Umbilical cord (tissue), 2 donors: ENCODE results near the gene CCDC92. TPM values are rescaled to one million over a fixed set of nuclear protein-coding genes. Genes with fewer than 3 reads are reported as not detected.
"Not testable (repeated sequence)": the region's sequence is repeated elsewhere in the genome, so short reads cannot be mapped to it uniquely, and the experiment has no call there.

ENCODE experiments used
- DNase-seq: peaks from one replicate; pipeline ENCODE4 v3.0.0-alpha.2; 2015; ENCODE audit warnings: low spot score
- total RNA-seq: library from RNA; depleted of rRNA; stranded (reverse); fragments of >200 nt; gene quantifications from one replicate; pipeline ENCODE4 v1.2.3, GENCODE V29; 2014; ENCODE audit warnings: low replicate concordance; ENCODE audit not compliant: insufficient read depth

Gene CCDC92
- total RNA-seq, 1 donor from 2014 or later = 7.2 TPM

DNA sequence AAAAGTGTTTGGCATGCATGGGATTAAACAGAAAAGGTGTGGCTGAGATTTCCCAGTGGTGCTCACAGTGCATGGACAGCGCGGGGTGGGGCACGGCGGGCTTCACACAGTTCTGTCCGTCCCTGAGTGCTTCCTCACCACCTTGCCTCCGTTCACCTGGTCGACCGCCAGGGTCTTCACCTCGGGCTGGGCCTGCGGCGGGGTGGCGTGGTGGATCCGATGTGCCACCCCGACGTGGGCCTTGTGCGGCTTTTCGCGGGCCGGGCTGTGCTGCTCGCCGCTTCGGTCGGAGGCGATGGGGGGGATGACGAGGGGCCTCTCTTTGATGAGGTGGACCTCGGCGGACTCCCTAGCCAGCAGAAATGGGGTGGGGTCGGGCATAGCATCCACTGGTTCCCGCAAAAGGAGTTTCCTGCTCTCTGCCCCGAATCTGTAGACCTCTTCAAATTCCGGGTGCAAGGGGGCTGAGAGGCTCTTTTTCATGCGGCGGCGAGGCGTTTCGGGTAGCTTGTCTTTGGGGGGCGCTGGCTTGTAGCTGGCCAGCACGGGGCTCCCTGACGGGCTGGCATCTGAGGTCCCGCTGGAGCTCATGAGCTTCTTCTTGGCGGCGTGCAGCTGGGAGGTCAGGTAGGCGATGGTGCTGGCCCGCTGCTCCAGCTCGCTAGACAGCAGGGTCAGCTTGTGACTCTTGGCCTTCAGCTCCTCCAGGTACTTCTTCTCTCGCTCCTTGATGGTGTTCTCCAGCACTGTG is 35.5 kb downstream of the CCDC92 start:
- no peak for DNase-seq

DNA sequence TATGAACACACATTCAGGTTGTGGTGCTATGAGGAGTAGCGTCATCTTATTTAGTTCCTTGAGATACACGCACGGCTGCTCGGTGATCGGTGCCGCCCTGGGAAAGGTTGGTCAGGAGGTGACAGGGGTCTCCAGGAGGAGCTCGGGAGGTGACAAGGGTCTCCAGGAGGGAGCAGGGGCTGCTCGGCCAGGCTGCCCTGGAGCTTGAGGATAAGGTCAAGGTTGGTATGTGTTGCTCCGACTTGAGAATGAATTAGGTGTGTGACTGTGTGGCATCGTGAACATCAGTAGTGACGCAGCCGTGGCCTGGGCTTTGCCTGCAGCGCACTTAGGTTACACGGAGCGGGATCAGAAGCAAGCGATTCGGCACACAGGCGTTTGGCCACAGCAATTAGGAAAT is 36.2 kb downstream of the CCDC92 start:
- DNase-seq = no peak

DNA sequence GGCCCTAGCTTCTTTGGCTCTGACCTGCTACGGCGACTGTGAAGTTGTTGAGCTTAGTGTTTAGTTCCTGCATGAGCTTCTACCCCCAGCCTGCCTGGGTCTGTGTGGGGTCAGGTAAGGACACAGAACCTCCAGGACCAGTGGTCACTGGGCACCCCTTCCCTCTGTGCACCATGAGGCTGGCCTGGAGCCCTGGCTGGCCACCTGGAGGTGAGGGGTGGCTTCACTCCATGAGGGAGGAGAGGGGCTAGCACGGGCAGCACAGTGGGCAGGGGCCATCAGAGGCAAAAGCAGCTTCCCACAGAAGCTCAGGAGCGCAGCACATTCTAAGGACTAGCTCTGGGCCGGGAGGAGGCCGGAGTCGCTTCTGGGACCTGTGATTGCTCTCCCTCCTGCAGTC is 36.7 kb downstream of the CCDC92 start:
- no peak for DNase-seq

DNA sequence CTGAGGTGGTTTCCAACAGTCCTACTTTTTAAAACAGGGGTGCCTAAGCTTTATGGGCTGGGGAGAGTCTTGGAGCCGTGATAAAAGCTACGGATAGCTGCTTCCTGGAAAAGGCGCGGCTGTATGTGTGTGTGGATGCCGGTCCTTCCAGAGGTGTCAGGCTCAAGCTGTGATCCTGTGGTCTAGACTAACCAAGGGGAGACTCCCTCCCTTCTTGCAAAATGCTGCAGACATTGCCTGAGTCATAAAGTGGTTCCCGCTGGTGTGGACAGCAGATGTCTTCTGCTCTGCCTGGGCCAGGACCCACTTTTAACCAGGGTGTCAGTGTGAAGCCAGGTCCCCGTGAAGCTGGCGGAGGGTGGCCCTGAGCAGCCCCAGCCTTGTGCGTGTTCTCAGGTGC is 37.8 kb downstream of the CCDC92 start:
- DNase-seq = no peak

DNA sequence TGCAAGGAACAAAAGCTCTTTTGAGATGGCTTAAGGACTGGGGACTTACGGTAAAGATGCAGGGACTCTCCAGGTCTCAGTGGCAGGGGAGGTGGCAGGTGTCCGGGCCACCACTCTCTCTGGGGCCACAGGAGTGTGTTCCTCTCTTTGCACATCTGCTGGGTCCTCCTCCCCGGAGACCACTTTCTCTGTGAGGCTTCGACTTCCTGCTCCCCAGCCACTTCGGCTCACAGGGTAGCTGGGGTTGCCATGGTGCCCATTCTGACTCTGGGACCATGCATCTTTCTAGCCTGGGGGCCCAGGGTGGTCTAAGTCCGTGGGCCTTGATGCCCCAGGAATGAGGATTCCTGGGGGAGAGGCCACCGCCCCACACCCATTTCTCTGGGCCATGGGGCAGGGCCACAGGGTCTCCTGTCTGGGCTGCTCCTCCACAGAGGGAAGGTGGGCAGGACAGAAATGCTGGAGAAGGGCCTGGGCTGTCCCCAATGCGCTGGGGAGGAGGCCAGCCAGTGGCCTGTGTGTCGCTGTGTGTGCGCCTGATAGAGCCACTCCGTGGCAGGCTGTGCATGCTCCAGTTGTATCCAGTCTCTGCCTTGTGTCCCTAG is 38.5 kb downstream of the CCDC92 start:
- DNase-seq = no peak

- DNase-seq = no peak
Measured at GRCh38 chr12:123933214-123933613, 39.4 kb downstream of the CCDC92 start.

DNA sequence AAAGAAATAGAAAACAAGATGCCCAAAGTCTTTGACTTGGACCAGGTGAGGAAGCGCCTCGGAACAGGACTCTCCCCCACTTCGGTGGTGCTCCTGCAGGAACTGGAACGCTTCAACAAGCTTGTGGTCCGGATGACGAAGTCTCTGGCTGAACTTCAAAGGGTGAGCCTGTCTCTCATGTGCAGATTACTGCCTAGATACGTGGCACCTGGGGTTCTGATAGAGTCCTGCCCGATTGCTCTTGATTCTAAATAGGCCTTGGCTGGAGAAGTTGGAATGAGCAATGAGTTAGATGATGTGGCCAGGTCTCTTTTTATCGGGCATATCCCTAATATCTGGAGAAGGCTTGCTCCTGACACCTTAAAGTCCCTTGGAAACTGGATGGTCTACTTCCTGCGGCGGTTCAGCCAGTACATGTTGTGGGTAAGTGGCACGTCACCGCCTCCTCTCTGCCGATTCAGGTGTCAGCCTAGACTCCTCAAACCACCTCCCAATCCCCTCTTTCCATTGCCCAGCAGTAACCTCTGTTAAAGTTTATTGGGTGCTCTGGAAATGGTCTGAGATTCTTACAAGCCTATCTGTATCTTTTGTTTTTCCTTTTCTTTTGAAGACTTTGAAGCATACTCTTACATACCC is 40.8 kb downstream of the CCDC92 start:
- DNase-seq = no peak

GRCh38 chr12:123929946-123930583 is 42.6 kb downstream of the CCDC92 start:
- DNase-seq = no peak

DNA sequence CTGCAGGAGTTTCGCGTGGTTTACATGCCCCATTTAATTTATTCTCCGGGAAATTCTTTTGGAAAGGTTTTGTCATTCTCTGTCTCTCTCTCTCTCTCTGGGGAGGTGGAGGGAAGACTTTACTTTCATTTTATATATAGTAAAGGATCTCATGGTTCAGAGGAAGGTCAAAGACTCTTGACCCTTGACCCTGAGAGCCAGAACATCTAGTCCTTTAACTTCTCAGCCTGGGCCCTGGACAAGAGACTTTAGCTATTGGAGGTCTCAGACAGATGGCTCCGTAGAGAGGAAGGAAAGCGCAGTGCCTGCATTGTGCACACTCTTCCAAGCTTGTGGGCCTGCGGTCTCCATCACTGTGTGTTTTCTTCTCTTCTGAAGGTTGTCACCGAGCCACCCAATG is 43.7 kb downstream of the CCDC92 start:
- no peak for DNase-seq

DNA sequence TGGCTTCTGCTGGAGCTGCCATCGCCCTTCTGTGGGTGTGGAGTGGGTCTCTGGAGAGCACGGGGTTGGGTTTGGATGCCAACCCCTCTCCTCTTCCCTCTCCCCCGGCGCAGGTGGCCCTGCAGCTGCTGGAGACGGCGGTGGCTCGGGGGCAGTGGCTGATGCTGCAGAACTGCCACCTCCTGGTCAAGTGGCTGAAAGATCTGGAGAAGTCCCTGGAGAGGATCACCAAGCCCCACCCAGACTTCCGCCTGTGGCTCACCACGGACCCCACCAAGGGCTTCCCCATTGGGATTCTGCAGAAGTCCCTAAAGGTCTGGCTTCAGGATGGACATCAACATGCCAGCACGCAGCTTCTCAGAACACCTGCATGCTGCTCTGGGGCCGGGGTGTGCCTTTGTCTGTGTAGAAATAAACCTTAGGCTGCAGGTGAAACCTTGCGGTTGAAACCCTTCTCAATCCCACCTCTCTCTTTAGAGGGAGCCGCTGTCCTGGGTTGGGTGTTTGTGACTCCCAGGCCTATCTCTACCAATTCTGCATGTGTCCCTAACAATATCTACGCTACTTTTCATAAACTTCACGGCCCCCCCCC is 44.3 kb downstream of the CCDC92 start:
- no peak for DNase-seq

- DNase-seq = no peak
Measured at GRCh38 chr12:123924539-123924938, 48.1 kb downstream of the CCDC92 start.

DNA sequence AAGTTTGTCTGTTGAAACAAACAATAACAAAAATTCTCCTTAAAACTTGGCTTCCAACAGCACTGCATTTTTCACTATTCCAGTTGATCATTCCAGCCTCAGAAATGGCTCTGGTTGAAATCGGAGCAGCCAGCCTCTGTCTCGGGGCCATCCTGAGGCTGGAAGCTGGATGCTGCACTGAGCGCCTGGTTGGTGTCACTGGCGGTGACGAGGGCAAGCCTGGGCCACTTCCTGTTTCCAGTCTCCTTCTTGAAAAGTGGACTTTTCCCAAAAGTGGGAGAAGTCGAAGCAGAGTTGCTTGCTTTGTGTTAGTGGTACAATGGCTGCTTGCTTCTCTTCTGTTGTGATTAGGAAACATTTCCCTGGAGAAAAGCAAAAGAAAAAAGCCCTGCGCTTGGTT is 48.7 kb downstream of the CCDC92 start:
- DNase-seq = no peak

DNA sequence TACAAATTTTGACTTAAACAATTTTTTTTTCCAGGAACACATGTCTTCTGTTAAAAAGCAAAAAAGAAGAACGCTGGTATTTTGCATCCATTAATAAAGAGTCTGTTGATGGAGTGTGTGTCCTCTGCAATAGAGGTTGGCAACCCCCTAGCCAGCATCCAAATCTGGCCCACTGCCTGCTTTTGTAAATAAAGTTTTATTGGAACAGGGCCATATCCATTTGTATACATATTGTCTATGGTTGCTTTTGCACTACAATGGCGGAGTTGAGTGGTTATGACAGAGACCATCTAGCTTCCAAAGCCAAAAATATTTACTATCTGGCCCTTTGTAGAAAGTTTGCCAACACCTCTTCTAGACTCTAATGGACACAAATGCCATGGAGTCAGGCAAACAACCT is 49.6 kb downstream of the CCDC92 start:
- DNase-seq = no peak

- DNase-seq = no peak
Measured at GRCh38 chr12:123919980-123920360, 52.7 kb downstream of the CCDC92 start.

DNA sequence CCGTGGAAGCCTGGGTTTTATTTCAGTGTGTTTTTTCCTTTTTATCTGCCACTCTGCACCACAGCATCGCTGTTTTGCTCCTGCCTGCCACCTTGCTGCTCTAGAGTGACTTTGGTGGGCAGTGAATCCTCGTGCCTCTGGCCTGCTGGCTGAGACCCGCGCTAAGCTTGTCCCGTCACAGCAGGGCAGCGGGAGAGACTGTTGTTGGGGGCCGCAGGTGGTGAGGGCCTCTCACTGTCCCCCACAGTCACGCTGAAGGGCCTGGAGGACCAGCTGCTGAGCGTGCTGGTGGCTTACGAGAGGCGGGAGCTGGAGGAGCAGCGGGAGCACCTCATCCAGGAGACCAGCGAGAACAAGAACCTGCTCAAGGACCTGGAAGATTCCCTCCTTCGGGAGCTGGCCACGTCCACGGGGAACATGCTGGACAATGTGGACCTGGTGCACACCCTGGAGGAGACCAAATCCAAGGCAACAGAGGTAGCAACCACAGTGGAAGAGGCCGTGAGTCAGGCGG is 55.2 kb downstream of the CCDC92 start:
- DNase-seq = no peak

GRCh38 chr12:123916729-123917128 is 55.9 kb downstream of the CCDC92 start:
- DNase-seq = no peak

DNA sequence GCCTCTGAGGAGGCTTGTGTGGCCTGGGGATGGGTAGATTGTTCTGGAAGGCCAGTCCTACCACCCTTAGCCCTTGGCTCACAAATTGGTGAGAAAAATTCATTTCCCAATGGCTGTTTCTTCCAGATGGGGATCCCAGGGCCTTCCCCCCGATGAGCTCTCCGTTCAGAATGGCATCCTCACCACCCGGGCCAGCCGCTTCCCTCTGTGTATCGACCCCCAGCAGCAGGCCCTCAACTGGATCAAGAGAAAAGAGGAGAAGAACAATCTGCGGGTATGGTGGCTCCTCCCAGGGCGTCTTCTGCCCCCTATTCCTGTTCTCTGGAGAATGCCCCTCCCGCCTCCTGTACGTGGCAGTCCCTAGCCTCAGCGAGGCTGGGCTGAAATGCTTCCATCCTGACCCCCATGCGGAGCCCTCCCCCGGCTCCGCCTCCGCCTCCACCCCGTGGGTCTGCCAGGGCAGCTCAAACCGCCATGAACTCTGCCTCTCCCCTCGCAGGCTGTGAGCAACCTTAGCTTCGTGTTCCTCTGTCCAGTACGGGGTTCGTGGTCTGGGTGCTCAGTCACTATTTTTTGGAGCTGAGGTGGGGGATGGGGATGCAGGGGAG is 57.8 kb downstream of the CCDC92 start:
- DNase-seq = peak; percentile 62

- DNase-seq = no peak
Measured at GRCh38 chr12:123912415-123913380, 59.9 kb downstream of the CCDC92 start.

DNA sequence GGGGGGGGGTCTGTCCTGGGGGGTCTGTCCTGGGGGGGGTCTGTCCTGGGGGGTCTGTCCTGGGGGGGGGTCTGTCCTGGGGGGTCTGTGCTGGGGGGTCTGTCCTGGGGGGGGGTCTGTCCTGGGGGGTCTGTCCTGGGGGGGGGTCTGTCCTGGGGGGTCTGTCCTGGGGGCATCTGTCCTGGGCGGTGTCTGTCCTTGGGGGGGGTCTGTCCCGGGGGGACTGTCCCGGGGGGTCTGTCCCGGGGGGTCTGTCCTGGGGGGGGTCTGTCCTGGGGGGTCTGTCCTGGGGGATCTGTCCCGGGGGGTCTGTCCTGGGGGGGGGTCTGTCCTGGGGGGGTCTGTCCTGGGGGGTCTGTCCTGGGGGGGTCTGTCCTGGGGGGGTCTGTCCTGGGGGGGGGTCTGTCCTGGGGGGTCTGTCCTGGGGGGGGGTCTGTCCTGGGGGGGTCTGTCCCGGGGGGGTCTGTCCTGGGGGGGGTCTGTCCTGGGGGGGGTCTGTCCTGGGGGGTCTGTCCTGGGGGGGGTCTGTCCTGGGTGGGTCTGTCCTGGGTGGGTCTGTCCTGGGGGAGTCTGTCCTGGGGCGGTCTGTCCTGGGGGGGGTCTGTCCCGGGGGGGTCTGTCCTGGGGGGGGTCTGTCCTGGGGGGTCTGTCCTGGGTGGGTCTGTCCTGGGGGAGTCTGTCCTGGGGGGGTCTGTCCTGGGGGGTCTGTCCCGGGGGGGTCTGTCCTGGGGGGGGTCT is 60.8 kb downstream of the CCDC92 start:
- DNase-seq = not testable (repeated sequence)

DNA sequence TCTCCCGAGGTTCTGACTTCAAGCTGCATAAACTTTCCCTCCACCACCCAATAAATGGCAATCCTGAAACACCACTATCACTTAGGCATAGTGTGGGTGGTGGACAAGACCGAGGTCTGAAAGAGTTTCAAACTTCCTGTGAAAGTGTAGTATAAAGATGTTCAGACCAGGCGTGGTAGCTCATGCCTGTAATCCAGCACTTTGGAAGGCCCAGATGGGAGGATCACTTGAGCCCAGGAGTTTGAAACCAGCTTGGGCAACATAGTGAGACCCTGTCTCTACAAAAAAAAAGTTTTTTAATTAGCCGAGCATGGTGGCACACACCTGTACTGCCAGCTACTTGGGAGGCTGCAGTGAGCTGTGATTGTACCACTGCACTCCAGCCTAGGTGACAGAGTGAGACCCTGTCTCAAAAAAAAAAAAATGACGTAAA is 61.9 kb downstream of the CCDC92 start:
- no peak for DNase-seq
